B cell (primary cell): ENCODE data around the gene MYH3.

Experiments
- CTCF ChIP-seq: fragments of 200-600 bp; IDR thresholded peaks from one replicate; pipeline ENCODE4 v1.8.0; 2022; ENCODE audit warnings: antibody characterized with exemption, mild to moderate bottlenecking
- EZH2 ChIP-seq: IDR thresholded peaks from 2 replicates; pipeline ENCODE4 v1.6.1; 2012; ENCODE audit warnings: borderline replicate concordance, low read depth, mild to moderate bottlenecking, moderate library complexity, low read length; ENCODE audit not compliant: insufficient read depth, poor library complexity, severe bottlenecking

GRCh38 chr17:10638151-10638550, 19.0 kb downstream of the MYH3 start:
- TF ChIP-seq CTCF (no peak), EZH2 (no peak)
